ENCODE measurements around the gene TAF1B.

Gene TAF1B

GRCh38 chr2:9971105-9971818 is 128.0 kb downstream of the TAF1B start:
- Histone ChIP-seq H3K9me3 (ENCODE audit: control insufficient read depth in 1 of 2, low read length in 2 of 2) (no peaks in the 10 kb centered on the region), H3K9ac (ENCODE audit: low read depth in 1 of 2, low read length in 2 of 2) (no peak overlapping the region), H3K27me3 (ENCODE audit: control insufficient read depth in 1 of 2, insufficient read depth in 2 of 2, low read length in 2 of 2) (no peaks in the 10 kb centered on the region), H3K36me3 (ENCODE audit: control insufficient read depth in 1 of 2, insufficient read depth in 2 of 2, low read length in 2 of 2) (no peaks in the 10 kb centered on the region), H3K4me1 (ENCODE audit: control insufficient read depth in 1 of 2, insufficient read depth in 2 of 2, low read length in 2 of 2) (no peaks in the 10 kb centered on the region), H3K27ac (ENCODE audit: low read depth, low read length) (no peak overlapping the region), H3K4me3 (ENCODE audit: low read depth in 1 of 2, low read length in 2 of 2) (no peak overlapping the region)

GRCh38 chr2:9971890-9972289 is 128.6 kb downstream of the TAF1B start:
- no peak overlapping the region for H3K27ac ChIP-seq (ENCODE audit: low read depth, low read length)
- H3K9me3 ChIP-seq (ENCODE audit: control insufficient read depth in 1 of 2, low read length in 2 of 2): no peaks in the 10 kb centered on the region
- H3K27me3 ChIP-seq (ENCODE audit: control insufficient read depth in 1 of 2, insufficient read depth in 2 of 2, low read length in 2 of 2): no peaks in the 10 kb centered on the region
- no peaks in the 10 kb centered on the region for H3K36me3 ChIP-seq (ENCODE audit: control insufficient read depth in 1 of 2, insufficient read depth in 2 of 2, low read length in 2 of 2)
- no peaks in the 10 kb centered on the region for H3K4me1 ChIP-seq (ENCODE audit: control insufficient read depth in 1 of 2, insufficient read depth in 2 of 2, low read length in 2 of 2)
- H3K4me3 ChIP-seq (ENCODE audit: low read depth in 1 of 2, low read length in 2 of 2): no peak overlapping the region
- H3K9ac ChIP-seq (ENCODE audit: low read depth in 1 of 2, low read length in 2 of 2): no peak overlapping the region

DNA sequence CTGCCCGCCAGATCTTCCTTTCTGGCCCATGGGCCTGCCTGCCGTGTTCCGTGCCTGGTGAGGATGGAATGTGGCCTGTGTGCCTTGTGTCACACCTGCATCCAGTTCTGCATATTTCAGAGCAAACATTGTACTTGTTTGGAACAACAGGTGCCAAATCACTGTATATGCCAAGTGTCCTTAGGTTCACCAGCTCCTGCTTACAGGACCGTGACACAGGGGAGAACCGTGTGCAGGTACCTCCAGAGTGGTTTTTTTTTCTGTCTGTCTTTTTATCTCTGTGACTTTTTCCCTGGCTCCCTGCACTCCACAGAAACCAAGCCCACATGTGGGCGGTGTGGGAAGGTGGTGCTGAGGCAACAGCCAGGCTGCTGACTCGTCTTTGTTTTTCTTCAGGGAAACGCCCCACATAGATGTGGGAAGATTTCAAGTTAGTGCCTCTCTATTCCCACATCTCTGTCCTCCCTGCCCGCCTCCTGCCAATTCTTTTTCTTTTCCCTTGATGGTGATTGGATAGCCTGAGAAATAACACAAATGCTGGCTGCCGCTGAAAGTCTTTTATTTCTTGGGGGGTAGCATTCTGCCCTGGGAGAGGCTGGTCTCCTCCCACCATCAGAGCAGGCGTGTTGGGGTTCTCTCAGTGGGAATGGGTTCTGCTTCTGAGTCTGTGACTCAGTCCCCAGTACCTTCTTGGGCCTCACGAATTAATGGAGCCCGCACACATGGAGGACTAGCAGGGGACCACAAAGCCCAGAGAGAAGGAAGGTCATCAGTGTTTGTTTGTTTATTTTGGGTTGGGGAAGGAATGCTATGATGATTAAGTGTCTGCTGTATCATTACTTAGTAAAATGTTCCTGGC is 129.6 kb downstream of the TAF1B start:
- H3K4me3 ChIP-seq (ENCODE audit: low read depth in 1 of 2, low read length in 2 of 2): no peak overlapping the region
- H3K9me3 ChIP-seq (ENCODE audit: control insufficient read depth in 1 of 2, low read length in 2 of 2): no peaks in the 10 kb centered on the region
- no peak overlapping the region for H3K27ac ChIP-seq (ENCODE audit: low read depth, low read length)
- H3K4me1 ChIP-seq (ENCODE audit: control insufficient read depth in 1 of 2, insufficient read depth in 2 of 2, low read length in 2 of 2): no peaks in the 10 kb centered on the region
- H3K9ac ChIP-seq (ENCODE audit: low read depth in 1 of 2, low read length in 2 of 2): no peak overlapping the region
- H3K36me3 ChIP-seq (ENCODE audit: control insufficient read depth in 1 of 2, insufficient read depth in 2 of 2, low read length in 2 of 2): no peaks in the 10 kb centered on the region
- no peaks in the 10 kb centered on the region for H3K27me3 ChIP-seq (ENCODE audit: control insufficient read depth in 1 of 2, insufficient read depth in 2 of 2, low read length in 2 of 2)

DNA sequence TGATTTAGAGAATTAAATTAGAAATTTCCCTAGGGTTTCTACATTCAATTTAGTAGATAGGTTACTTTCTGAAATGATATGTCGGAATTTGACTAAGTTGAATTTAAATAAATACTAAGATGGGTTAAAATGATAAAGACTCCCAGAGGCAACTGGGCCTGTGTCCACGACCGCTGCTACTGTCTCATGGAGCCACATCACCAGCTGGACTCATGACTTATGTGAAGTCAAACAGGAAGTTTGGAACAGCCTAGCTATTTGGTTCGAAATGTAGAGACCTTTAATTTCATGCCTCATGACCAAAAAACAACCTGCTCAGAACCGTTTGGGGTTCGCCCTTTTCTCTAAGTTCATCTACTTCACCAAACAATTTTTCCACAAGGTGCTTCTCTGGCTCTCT is 130.4 kb downstream of the TAF1B start:
- Histone ChIP-seq H3K9me3 (ENCODE audit: control insufficient read depth in 1 of 2, low read length in 2 of 2) (no peaks in the 10 kb centered on the region), H3K4me3 (ENCODE audit: low read depth in 1 of 2, low read length in 2 of 2) (no peak overlapping the region), H3K27me3 (ENCODE audit: control insufficient read depth in 1 of 2, insufficient read depth in 2 of 2, low read length in 2 of 2) (no peaks in the 10 kb centered on the region), H3K9ac (ENCODE audit: low read depth in 1 of 2, low read length in 2 of 2) (no peak overlapping the region), H3K27ac (ENCODE audit: low read depth, low read length) (no peak overlapping the region), H3K4me1 (ENCODE audit: control insufficient read depth in 1 of 2, insufficient read depth in 2 of 2, low read length in 2 of 2) (no peaks in the 10 kb centered on the region), H3K36me3 (ENCODE audit: control insufficient read depth in 1 of 2, insufficient read depth in 2 of 2, low read length in 2 of 2) (no peaks in the 10 kb centered on the region)

DNA sequence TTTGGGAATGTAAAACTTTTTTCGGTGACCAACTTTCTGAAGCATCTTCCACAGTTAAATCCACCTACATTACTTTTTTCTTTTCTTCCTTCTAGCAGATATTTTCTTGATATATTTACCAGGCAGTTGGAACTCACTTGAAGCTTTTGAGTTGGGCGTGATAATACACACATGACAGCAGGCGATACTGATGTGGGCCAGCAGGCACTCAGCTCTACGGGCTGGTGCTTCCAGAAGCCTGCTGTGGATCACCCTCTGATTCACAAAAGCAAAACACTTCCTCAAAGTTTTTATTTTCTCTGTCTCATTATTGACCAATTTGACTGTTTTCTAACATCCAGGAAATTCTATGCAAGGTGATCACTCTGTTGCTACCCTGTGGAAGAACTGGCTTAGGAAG is 131.1 kb downstream of the TAF1B start:
- Histone ChIP-seq H3K27ac (ENCODE audit: low read depth, low read length) (no peak overlapping the region), H3K36me3 (ENCODE audit: control insufficient read depth in 1 of 2, insufficient read depth in 2 of 2, low read length in 2 of 2) (no peaks in the 10 kb centered on the region), H3K4me3 (ENCODE audit: low read depth in 1 of 2, low read length in 2 of 2) (no peak overlapping the region), H3K27me3 (ENCODE audit: control insufficient read depth in 1 of 2, insufficient read depth in 2 of 2, low read length in 2 of 2) (no peaks in the 10 kb centered on the region), H3K9ac (ENCODE audit: low read depth in 1 of 2, low read length in 2 of 2) (no peak overlapping the region), H3K9me3 (ENCODE audit: control insufficient read depth in 1 of 2, low read length in 2 of 2) (no peaks in the 10 kb centered on the region), H3K4me1 (ENCODE audit: control insufficient read depth in 1 of 2, insufficient read depth in 2 of 2, low read length in 2 of 2) (no peaks in the 10 kb centered on the region)

DNA sequence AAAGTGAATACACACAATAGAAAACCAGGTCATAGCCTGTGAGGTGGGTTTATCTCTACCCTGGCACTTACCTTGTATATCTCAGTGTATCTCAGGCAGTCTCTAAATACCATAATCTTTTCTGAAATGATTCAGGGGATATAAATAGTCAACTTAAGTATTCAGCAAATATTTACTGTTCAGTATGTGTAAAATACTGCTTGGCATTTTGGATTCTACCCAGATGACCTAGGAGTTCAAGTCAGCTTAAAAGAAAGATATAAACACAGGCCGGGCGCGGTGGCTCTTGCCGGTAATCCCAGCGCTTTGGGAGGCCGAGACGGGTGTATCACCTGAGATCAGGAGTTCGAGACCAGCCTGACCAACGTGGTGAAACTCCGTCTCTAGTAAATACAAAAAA is 132.1 kb downstream of the TAF1B start:
- H3K27me3 ChIP-seq (ENCODE audit: control insufficient read depth in 1 of 2, insufficient read depth in 2 of 2, low read length in 2 of 2): no peaks in the 10 kb centered on the region
- H3K36me3 ChIP-seq (ENCODE audit: control insufficient read depth in 1 of 2, insufficient read depth in 2 of 2, low read length in 2 of 2): no peaks in the 10 kb centered on the region
- no peaks in the 10 kb centered on the region for H3K9me3 ChIP-seq (ENCODE audit: control insufficient read depth in 1 of 2, low read length in 2 of 2)
- no peaks in the 10 kb centered on the region for H3K4me1 ChIP-seq (ENCODE audit: control insufficient read depth in 1 of 2, insufficient read depth in 2 of 2, low read length in 2 of 2)
- no peak overlapping the region for H3K9ac ChIP-seq (ENCODE audit: low read depth in 1 of 2, low read length in 2 of 2)
- no peak overlapping the region for H3K4me3 ChIP-seq (ENCODE audit: low read depth in 1 of 2, low read length in 2 of 2)
- H3K27ac ChIP-seq (ENCODE audit: low read depth, low read length): no peak overlapping the region

- Histone ChIP-seq H3K9ac (ENCODE audit: low read depth in 1 of 2, low read length in 2 of 2) (no peak overlapping the region), H3K4me1 (ENCODE audit: control insufficient read depth in 1 of 2, insufficient read depth in 2 of 2, low read length in 2 of 2) (no peaks in the 10 kb centered on the region), H3K9me3 (ENCODE audit: control insufficient read depth in 1 of 2, low read length in 2 of 2) (no peaks in the 10 kb centered on the region), H3K27me3 (ENCODE audit: control insufficient read depth in 1 of 2, insufficient read depth in 2 of 2, low read length in 2 of 2) (no peaks in the 10 kb centered on the region), H3K4me3 (ENCODE audit: low read depth in 1 of 2, low read length in 2 of 2) (no peak overlapping the region), H3K27ac (ENCODE audit: low read depth, low read length) (no peak overlapping the region), H3K36me3 (ENCODE audit: control insufficient read depth in 1 of 2, insufficient read depth in 2 of 2, low read length in 2 of 2) (no peaks in the 10 kb centered on the region)
Observed at GRCh38 chr2:9975805-9976447, 132.7 kb downstream of the TAF1B start.

DNA sequence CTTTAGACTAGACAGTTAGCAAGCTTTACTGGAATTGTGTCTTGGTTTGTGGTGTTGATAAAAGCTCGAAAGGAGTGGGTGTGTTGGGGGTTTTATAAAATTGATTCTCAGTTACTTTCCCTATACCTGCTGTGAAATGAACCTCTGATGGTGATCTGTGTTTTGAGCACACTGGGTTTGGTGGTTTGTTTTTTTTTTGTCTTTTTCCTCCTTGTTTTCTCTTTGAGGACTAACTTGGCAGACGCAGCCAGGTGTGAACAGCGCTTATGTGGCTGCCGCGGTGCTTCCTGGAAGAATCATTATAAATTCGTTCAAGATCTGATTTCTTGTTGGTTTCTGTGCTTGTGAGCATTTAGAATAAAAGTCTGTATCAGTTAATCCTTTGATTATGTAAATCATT is 136.7 kb downstream of the TAF1B start:
- Histone ChIP-seq H3K27ac (ENCODE audit: low read depth, low read length) (no peak overlapping the region), H3K36me3 (ENCODE audit: control insufficient read depth in 1 of 2, insufficient read depth in 2 of 2, low read length in 2 of 2) (no peaks in the 10 kb centered on the region), H3K4me3 (ENCODE audit: low read depth in 1 of 2, low read length in 2 of 2) (no peak overlapping the region), H3K27me3 (ENCODE audit: control insufficient read depth in 1 of 2, insufficient read depth in 2 of 2, low read length in 2 of 2) (no peaks in the 10 kb centered on the region), H3K9ac (ENCODE audit: low read depth in 1 of 2, low read length in 2 of 2) (no peak overlapping the region), H3K4me1 (ENCODE audit: control insufficient read depth in 1 of 2, insufficient read depth in 2 of 2, low read length in 2 of 2) (peaks cover under 1 to 6% of the 10 kb centered on the region in 2 donors), H3K9me3 (ENCODE audit: control insufficient read depth in 1 of 2, low read length in 2 of 2) (no peaks in the 10 kb centered on the region)

- Histone ChIP-seq H3K4me1 (ENCODE audit: control insufficient read depth in 1 of 2, insufficient read depth in 2 of 2, low read length in 2 of 2) (peaks cover 6 to 9% of the 10 kb centered on the region in 2 donors), H3K4me3 (ENCODE audit: low read depth in 1 of 2, low read length in 2 of 2) (no peak overlapping the region), H3K9me3 (ENCODE audit: control insufficient read depth in 1 of 2, low read length in 2 of 2) (no peaks in the 10 kb centered on the region), H3K36me3 (ENCODE audit: control insufficient read depth in 1 of 2, insufficient read depth in 2 of 2, low read length in 2 of 2) (no peaks in the 10 kb centered on the region), H3K27ac (ENCODE audit: low read depth, low read length) (no peak overlapping the region), H3K27me3 (ENCODE audit: control insufficient read depth in 1 of 2, insufficient read depth in 2 of 2, low read length in 2 of 2) (no peaks in the 10 kb centered on the region), H3K9ac (ENCODE audit: low read depth in 1 of 2, low read length in 2 of 2) (no peak overlapping the region)
Observed at GRCh38 chr2:9980520-9980919, 137.2 kb downstream of the TAF1B start.

DNA sequence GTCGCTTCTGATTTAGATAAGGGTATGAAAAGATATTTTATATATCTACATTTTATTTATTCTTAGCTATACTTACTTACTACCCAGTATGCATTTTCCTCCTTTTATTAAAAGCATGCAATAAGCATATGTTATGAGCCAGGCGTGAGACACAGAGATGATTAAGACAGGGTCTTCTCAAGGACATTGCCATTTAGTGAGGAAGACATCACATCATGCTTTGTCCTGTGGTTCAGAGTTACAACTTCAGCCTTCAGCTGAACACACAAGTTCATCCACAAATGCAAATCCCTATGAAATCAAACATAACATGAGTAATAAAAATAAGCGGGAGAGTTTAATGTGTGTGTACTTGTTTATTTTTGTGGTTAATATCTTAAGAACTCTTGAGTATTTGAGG is 138.4 kb downstream of the TAF1B start:
- Histone ChIP-seq H3K27me3 (ENCODE audit: control insufficient read depth in 1 of 2, insufficient read depth in 2 of 2, low read length in 2 of 2) (no peaks in the 10 kb centered on the region), H3K36me3 (ENCODE audit: control insufficient read depth in 1 of 2, insufficient read depth in 2 of 2, low read length in 2 of 2) (no peaks in the 10 kb centered on the region), H3K4me1 (ENCODE audit: control insufficient read depth in 1 of 2, insufficient read depth in 2 of 2, low read length in 2 of 2) (peaks cover 9 to 10% of the 10 kb centered on the region in 2 donors), H3K27ac (ENCODE audit: low read depth, low read length) (no peak overlapping the region), H3K9ac (ENCODE audit: low read depth in 1 of 2, low read length in 2 of 2) (no peak overlapping the region), H3K4me3 (ENCODE audit: low read depth in 1 of 2, low read length in 2 of 2) (no peak overlapping the region), H3K9me3 (ENCODE audit: control insufficient read depth in 1 of 2, low read length in 2 of 2) (no peaks in the 10 kb centered on the region)

Data from duodenal mucosa (tissue), 2 donors.